Tibial nerve (tissue), 3 donors: Measurements from ENCODE around the gene UGCG.

Experiments
- EP300 ChIP-seq, 2 donors: sonication (generic); formaldehyde crosslinking; IDR thresholded peaks; one replicate each; pipeline ENCODE4 v1.6.1; 2017; ENCODE audit warnings: antibody characterized with exemption in 2 of 2, mild to moderate bottlenecking in 1 of 2
- POLR2A ChIP-seq, 2 donors: fragments of 450-650 bp; IDR thresholded peaks; one replicate each; pipeline ENCODE4 v1.6.1; 2017; ENCODE audit warnings: antibody characterized with exemption in 2 of 2, mild to moderate bottlenecking in 2 of 2, moderate library complexity in 2 of 2

GRCh38 chr9:111900151-111900857, 3.7 kb downstream of the UGCG start:
- TF ChIP-seq EP300 (IDR thresholded peaks at IDR 0.05): no peak
- TF ChIP-seq POLR2A (IDR thresholded peaks at IDR 0.05): no peak
